ENCODE data around the gene PTGER4.

PTGER4 gene

GRCh38 chr5:40733879-40734563, 54.3 kb downstream of the PTGER4 start:
- no peak for DNase-seq (ENCODE audit: low spot score)
- TF ChIP-seq, protein P1, sequence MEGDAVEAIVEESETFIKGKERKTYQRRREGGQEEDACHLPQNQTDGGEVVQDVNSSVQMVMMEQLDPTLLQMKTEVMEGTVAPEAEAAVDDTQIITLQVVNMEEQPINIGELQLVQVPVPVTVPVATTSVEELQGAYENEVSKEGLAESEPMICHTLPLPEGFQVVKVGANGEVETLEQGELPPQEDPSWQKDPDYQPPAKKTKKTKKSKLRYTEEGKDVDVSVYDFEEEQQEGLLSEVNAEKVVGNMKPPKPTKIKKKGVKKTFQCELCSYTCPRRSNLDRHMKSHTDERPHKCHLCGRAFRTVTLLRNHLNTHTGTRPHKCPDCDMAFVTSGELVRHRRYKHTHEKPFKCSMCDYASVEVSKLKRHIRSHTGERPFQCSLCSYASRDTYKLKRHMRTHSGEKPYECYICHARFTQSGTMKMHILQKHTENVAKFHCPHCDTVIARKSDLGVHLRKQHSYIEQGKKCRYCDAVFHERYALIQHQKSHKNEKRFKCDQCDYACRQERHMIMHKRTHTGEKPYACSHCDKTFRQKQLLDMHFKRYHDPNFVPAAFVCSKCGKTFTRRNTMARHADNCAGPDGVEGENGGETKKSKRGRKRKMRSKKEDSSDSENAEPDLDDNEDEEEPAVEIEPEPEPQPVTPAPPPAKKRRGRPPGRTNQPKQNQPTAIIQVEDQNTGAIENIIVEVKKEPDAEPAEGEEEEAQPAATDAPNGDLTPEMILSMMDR (IDR thresholded peaks at IDR 0.05; ENCODE audit: borderline replicate concordance, control extremely low read depth, extremely low read depth, insufficient read depth, missing control alignments), result no peak
- in situ Hi-C loops (cut with MboI; ENCODE audit: low sequenced_read_pairs, unreplicated experiment), result no loop called here

DNA sequence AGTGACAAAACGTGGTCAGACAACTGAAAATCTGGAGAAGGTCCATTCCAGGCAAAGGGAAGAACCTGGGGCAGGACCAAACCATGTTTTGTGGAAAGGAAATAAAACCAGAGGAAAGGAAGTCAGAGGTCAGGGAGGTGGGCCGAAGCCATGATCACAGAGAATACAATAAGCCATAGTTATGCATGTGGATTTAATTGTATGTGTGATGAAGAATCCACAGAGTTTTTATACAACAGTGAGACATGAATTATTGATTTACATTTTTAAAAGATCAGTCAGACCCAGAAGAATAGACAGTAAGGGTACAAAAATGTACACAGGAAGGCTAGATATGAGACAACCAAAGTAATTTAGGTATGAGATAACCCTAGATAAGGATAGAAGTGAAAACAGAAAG, 55.3 kb downstream of the PTGER4 start:
- in situ Hi-C loops (cut with MboI; ENCODE audit: low sequenced_read_pairs, unreplicated experiment), result no loop called here

GRCh38 chr5:40735609-40736008, 55.9 kb downstream of the PTGER4 start:
- in situ Hi-C loops (cut with MboI; ENCODE audit: low sequenced_read_pairs, unreplicated experiment), result no loop called here
- TF ChIP-seq, protein P1 (IDR thresholded peaks at IDR 0.05; ENCODE audit: borderline replicate concordance, control extremely low read depth, extremely low read depth, insufficient read depth, missing control alignments), result no peak
- no peak for DNase-seq (ENCODE audit: low spot score)

More for the DNA sequence above, 55.3 kb downstream of the PTGER4 start:
- TF ChIP-seq, protein P1 (IDR thresholded peaks at IDR 0.05; ENCODE audit: borderline replicate concordance, control extremely low read depth, extremely low read depth, insufficient read depth, missing control alignments), result no peak
- DNase-seq (ENCODE audit: low spot score), result no peak

- in situ Hi-C loops (cut with MboI; ENCODE audit: low sequenced_read_pairs, unreplicated experiment), result no loop called here
- TF ChIP-seq, protein P1 (IDR thresholded peaks at IDR 0.05; ENCODE audit: borderline replicate concordance, control extremely low read depth, extremely low read depth, insufficient read depth, missing control alignments), result peak; percentile 55
- peak; percentile 36 for DNase-seq (ENCODE audit: low spot score)
Observed at GRCh38 chr5:40736103-40736875, 56.6 kb downstream of the PTGER4 start.

DNA sequence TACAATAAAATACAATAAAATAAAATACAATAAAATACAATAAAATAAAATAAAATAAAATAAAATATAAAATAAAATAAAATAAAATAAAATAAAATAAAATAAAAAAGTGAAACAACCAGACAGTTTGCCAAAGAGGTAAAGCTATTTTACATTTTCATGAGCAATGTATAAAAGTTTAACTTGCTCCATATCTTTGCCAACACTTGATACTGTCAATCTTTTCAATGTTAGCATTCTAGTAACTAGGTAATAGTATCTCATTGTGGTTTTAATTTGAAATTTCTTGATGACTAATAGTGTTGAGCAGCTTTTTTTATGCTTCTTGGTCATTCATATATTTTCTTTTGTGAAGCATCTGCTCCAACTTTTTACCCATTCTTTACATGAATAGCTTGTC, 58.8 kb downstream of the PTGER4 start:
- in situ Hi-C loops (cut with MboI; ENCODE audit: low sequenced_read_pairs, unreplicated experiment), result no loop called here
- DNase-seq (ENCODE audit: low spot score), result no peak
- TF ChIP-seq, protein P1 (IDR thresholded peaks at IDR 0.05; ENCODE audit: borderline replicate concordance, control extremely low read depth, extremely low read depth, insufficient read depth, missing control alignments), result no peak

Data from GM13976 (cell line).